SH-SY5Y (cell line): ENCODE measurements around the gene TBC1D10A.

Experiments used
- GATA2 ChIP-seq: IDR thresholded peaks from 2 replicates; pipeline ENCODE4 v1.6.1; 2011; ENCODE audit warnings: mild to moderate bottlenecking, low read depth, low read length
- GATA3 ChIP-seq: IDR thresholded peaks from 2 replicates; pipeline ENCODE4 v1.6.1; 2011; ENCODE audit warnings: low read depth, mild to moderate bottlenecking, low read length, moderate library complexity

Gene TBC1D10A

DNA sequence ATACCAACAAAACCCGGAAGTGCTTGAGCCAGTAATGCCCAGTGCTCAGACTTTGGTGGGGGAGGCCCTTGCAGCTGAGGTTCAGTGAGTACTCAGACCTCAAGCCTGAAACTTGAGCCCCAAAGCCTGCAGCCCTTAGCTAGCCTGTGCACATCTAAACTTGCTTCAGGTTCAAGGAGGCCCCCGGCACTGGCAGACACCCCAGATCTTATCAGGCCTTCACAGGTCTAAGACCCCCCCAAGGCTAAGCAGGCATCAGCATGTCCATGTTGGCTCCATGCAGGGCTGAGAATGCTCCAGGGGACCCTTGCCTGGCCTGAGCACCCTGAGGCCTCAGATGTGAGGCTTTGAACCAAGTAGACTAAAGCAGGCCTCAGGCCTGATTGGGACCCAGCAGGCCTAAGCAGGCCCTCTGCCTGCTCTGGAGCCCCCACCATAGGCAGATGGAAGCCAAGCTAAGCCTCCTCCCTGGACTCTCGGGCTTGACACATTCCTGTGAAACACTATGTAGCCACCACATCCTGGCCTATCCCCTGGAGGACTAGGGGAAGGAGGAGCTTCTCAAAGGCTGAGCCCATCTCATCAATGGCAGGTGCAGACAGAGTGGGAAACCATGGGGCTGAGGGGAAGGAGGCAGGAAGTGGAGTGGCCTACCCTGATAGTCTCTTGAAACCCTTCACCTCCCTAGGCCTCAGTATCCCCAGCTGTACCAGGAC, 36.2 kb downstream of the TBC1D10A start:
- TF ChIP-seq GATA2, result no peak
- no peak for TF ChIP-seq GATA3

- no peak for TF ChIP-seq GATA3
- no peak for TF ChIP-seq GATA2
These were observed 36.8 kb downstream of the TBC1D10A start for GRCh38 chr22:30289980-30290313.

DNA sequence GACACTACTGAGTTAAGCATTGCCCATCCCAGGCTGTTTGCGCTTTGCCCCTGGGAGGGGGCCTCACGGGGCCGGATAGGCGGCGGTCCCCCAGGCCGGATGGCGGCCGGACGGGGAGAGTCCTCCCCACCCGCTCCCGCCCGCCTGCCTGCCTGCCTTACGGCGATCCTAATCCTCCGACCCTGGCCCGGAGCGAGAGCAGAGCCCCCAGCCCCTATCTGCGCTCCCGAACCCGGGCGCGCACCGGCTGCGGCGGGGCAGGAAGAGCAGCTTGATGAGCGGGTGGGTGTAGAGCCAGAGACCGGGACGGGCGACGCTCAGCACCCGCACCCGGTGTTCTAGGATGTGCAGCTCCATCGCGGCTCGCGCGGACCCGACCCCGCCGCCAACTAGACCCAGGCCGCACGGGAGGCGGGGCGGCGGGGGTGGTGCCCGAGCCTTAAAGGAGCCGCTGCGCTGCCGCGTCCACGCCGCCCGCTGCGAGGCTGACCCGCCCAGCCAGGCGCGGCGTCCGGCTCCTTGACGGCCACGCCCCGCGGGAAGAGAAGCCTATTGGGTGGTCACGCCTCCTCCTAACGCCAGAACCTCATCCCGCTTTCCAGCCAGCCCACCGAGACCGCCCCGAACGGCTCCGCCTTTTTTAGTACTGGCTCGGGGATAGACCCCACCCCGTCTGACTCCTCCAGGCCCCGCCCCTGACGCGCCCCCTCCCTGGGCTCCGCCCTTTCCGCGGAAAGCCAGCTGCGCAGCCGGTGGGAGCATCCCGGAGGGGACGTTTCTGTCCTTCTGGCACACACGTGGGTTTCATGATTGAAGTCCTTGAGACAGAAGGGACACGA, 37.4 kb downstream of the TBC1D10A start, which contains the start of gene CASTOR1:
CASTOR1 (minus strand) TSS at position 365 of the 839 bp plus-strand sequence; CDS start at position 357, 8 bp downstream.
- no peak for TF ChIP-seq GATA2
- TF ChIP-seq GATA3, result no peak

GRCh38 chr22:30288419-30289140, 38.2 kb downstream of the TBC1D10A start:
- TF ChIP-seq GATA2 (no peak), GATA3 (no peak)

- no peak for TF ChIP-seq GATA2
- TF ChIP-seq GATA3, result no peak
These were observed 38.9 kb downstream of the TBC1D10A start for GRCh38 chr22:30287648-30288418.

GRCh38 chr22:30286813-30287647, 39.7 kb downstream of the TBC1D10A start:
- TF ChIP-seq GATA2 (no peak), GATA3 (no peak)

- no peak for TF ChIP-seq GATA2
- no peak for TF ChIP-seq GATA3
These were observed 40.4 kb downstream of the TBC1D10A start for GRCh38 chr22:30286331-30286730.

DNA sequence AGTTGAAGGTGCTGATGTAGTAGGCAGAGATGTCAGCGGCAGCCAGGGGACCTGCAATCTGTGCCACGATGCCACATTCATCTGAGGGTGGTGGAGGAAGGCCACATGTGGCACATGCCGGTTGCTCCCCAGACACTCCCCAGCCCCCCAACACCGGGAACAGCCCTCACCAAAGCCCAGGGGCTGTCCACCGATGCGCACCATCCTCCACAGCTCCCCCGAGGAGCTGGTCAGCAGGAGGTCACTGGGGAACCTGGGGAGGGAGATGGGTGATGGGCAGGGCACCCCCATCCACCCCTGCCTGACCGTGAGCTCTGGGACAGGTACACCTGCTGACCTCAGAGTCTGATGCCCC, 40.9 kb downstream of the TBC1D10A start:
- TF ChIP-seq GATA2 (no peak), GATA3 (no peak)

DNA sequence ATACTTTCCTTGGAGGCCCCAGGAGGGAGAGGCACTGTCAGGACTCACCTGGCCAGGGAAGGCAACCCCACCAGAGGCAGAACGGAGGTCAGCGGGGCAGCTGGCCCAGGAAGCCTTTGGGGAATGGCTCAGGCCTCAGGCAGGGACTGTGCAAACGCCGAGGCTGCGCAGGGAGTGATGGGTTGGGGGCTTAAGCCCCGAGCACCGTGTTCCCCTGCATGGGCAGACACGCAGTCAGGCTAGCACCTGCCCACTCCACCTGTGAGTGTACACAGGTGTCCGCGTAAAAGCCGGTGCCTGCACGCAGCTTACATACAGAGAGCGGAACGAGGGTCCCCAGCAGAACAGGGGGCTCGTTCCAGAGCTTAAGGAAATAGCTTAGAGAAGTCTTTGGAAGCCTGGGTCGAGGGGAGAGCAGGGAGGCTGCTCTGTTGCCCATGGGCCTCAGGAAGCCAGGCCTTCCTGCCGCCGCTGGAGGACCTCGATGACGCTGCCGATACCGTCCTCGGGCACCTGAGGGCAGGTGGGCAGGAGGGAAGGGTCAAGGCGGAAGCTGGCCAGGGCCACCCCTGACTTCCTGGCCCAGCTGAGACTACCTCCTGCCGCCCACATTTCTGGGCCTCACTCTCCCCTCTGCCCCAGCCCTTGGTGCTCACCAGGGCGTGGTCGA, 41.4 kb downstream of the TBC1D10A start:
- TF ChIP-seq GATA2 (no peak), GATA3 (no peak)

DNA sequence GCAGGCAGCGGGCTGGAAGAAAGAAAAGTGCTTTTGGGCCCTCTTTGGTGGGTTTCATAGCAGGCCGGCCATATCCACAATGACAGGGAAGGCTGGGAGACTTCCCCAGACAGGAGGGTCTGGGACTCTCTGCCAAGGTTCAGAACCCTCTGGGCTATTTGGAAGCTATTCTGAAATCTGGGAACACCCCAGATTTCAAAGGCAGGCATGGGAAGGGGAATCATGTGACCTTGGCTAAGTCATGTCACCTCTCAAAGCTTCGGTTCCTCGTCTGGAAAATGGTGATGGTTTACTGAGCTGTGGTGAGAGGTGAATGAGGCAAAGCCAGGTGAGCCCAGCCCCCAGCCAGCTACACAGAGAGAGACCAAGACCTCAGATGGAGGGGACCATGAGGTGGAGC, 42.1 kb downstream of the TBC1D10A start:
- no peak for TF ChIP-seq GATA3
- TF ChIP-seq GATA2, result no peak

DNA sequence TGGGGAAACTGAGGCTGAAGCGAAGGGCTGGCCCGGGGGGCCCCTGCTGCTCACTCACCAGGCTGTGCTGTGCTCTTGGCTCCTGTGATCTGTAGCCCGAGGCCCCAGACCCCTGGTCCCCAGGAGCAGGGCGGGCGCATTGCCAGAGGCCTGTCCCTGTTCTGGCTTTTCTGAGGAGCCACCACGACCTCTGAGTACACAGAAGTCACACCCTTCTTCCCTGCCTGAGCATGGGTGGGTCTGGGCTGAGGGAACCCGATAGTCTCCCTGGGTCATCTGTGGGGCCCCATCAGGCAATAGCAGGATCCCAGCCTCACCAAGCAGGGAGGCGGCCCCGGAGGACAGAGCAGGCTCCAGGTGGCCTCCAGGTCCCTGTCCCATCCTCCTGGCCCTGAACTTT, 42.6 kb downstream of the TBC1D10A start:
- TF ChIP-seq GATA3 (no peak), GATA2 (no peak)

DNA sequence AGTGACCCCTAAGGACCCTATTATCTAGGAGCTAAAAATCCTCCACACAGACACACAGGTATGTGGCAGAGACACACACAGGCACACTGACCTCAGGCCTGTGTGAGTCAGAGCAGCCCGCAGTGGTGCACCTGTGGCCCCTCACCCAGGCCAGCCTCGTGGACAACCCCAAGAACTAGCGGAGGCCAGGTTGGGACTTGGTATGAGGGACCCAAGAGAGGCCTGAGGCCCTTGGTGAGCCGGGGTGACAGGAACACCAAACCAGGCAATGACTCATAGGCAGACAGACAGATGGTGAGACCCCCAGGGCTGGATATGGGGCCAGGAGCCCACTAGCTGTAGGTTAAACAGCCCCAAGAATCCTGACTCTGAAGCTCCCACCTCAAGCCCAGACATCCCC, 43.4 kb downstream of the TBC1D10A start:
- TF ChIP-seq GATA2 (no peak), GATA3 (no peak)
